GM18507 (cell line): ENCODE results near the gene GOT2.
A peak's percentile ranks its signal among the peaks of the same experiment; 100 is the strongest.
"Not testable (repeated sequence)": the region's sequence is repeated elsewhere in the genome, so short reads cannot be mapped to it uniquely, and the experiment has no call there.

Experiments
- DNase-seq: peaks from one replicate; pipeline ENCODE4 v3.0.0; 2011; ENCODE audit warnings: low read depth; ENCODE audit not compliant: insufficient read length; ENCODE audit errors: extremely low spot score
- FAIRE-seq: peaks from 2 replicates; lab custom pipeline; 2011; peaks lifted over from hg19 to GRCh38; lab: Jason Lieb, UNC

Gene GOT2

GRCh38 chr16:58733671-58734458 is at the start of gene GOT2:
Gene GOT2, minus strand, starts transcription at chr16:58734316. Its CDS starts 88 bp downstream, at chr16:58734228.
- DNase-seq (peak; percentile 77), FAIRE-seq (peak; percentile 92)

GRCh38 chr16:58779291-58779690 is 45.2 kb upstream of the GOT2 start:
- DNase-seq, FAIRE-seq: not testable (repeated sequence)

GRCh38 chr16:58773870-58774269 is 39.8 kb upstream of the GOT2 start:
- FAIRE-seq = no peak

GRCh38 chr16:58768145-58768544 is 34.0 kb upstream of the GOT2 start:
- DNase-seq (no peak), FAIRE-seq (no peak)

More at GRCh38 chr16:58773870-58774269, 39.8 kb upstream of the GOT2 start:
- DNase-seq = no peak

GRCh38 chr16:58767581-58767980 is 33.5 kb upstream of the GOT2 start:
- DNase-seq (no peak), FAIRE-seq (no peak)

- DNase-seq = no peak
- FAIRE-seq = no peak
These were observed 22.7 kb upstream of the GOT2 start for GRCh38 chr16:58756650-58757332.

GRCh38 chr16:58755989-58756649 is 22.0 kb upstream of the GOT2 start:
- FAIRE-seq = peak; percentile 83
- DNase-seq = peak; percentile 52

- no peak for DNase-seq
These were observed 19.6 kb upstream of the GOT2 start for GRCh38 chr16:58753711-58754134.

GRCh38 chr16:58744497-58744896 is 10.4 kb upstream of the GOT2 start:
- DNase-seq (no peak), FAIRE-seq (no peak)

More at GRCh38 chr16:58753711-58754134, 19.6 kb upstream of the GOT2 start:
- no peak for FAIRE-seq

- FAIRE-seq = no peak
These were observed 7.9 kb upstream of the GOT2 start for GRCh38 chr16:58741976-58742375.

GRCh38 chr16:58741166-58741565 is 7.0 kb upstream of the GOT2 start:
- DNase-seq = no peak
- FAIRE-seq = no peak

More at GRCh38 chr16:58741976-58742375, 7.9 kb upstream of the GOT2 start:
- no peak for DNase-seq

GRCh38 chr16:58738672-58739296 is 4.7 kb upstream of the GOT2 start:
- DNase-seq (no peak), FAIRE-seq (no peak)

GRCh38 chr16:58736341-58736740 is 2.2 kb upstream of the GOT2 start:
- FAIRE-seq, DNase-seq: not testable (repeated sequence)

GRCh38 chr16:58734459-58734787 is 307 bp upstream of the GOT2 start:
- FAIRE-seq (no peak), DNase-seq (no peak)

- FAIRE-seq = no peak
- DNase-seq = no peak
These were observed 857 bp downstream of the GOT2 start for GRCh38 chr16:58733248-58733670.

- DNase-seq (no peak), FAIRE-seq (no peak)
These were observed 1.4 kb downstream of the GOT2 start for GRCh38 chr16:58732545-58733247.

GRCh38 chr16:58730724-58731370 is 3.3 kb downstream of the GOT2 start:
- DNase-seq (no peak), FAIRE-seq (no peak)

- no peak for FAIRE-seq
These were observed 6.1 kb downstream of the GOT2 start for GRCh38 chr16:58727796-58728568.

More at GRCh38 chr16:58727796-58728568, 6.1 kb downstream of the GOT2 start:
- no peak for DNase-seq
